ENCODE results near the gene TFB1M.
A peak's percentile ranks its signal among the peaks of the same experiment; 100 is the strongest.

TFB1M gene

GRCh38 chr6:155250701-155251381, 63.4 kb downstream of the TFB1M start:
- Histone ChIP-seq H3K27ac (ENCODE audit: extremely low read depth, low read depth, low read length) (no peak overlapping the region), H3K9me3 (ENCODE audit: control insufficient read depth, insufficient read depth, low read depth, low read length) (no peaks in the 10 kb centered on the region), H3K4me3 (ENCODE audit: low read depth, low read length) (no peak overlapping the region), H3K36me3 (ENCODE audit: control insufficient read depth in 2 of 2, insufficient read depth in 1 of 2, low read length in 2 of 2) (peaks cover 10 to 83% of the 10 kb centered on the region in 2 experiments), H3K4me1 (ENCODE audit: control insufficient read depth, insufficient read depth, low read length) (no peaks in the 10 kb centered on the region)
- TF ChIP-seq ZNF560 (tag by site-specific recombination; IDR thresholded peaks at IDR 0.05; ENCODE audit: borderline replicate concordance): no peak
- TF ChIP-seq ZNF843 (tag by site-specific recombination; IDR thresholded peaks at IDR 0.05): no peak
- TF ChIP-seq ZNF354C (tag by site-specific recombination; IDR thresholded peaks at IDR 0.05; ENCODE audit: borderline replicate concordance, low read depth): no peak
- TF ChIP-seq PBX3 (CRISPR knock-in tag; IDR thresholded peaks at IDR 0.05): no peak
- TF ChIP-seq ZNF768 (tag by site-specific recombination; IDR thresholded peaks at IDR 0.05): no peak
- TF ChIP-seq ZFHX2 (tag by site-specific recombination; conservative IDR thresholded peaks at IDR 0.05): no peak
- no peak for TF ChIP-seq ZNF580 (tag by site-specific recombination; IDR thresholded peaks at IDR 0.05)
- TF ChIP-seq ZBTB21 (tag by site-specific recombination; IDR thresholded peaks at IDR 0.05): no peak
- no peak for TF ChIP-seq ZNF404 (tag by site-specific recombination; IDR thresholded peaks at IDR 0.05)
- TF ChIP-seq ZBTB17 (tag by site-specific recombination; IDR thresholded peaks at IDR 0.05): no peak
- TF ChIP-seq ELK4 (IDR thresholded peaks at IDR 0.05; ENCODE audit: borderline replicate concordance, low read depth, low read length): no peak
- CTCF ChIA-PET: interaction anchor here (0.7 to 2.6 kb wide), 6 partner anchors 16 to 383 kb away, joined by 3 to 12 read pairs (median 4); no protein-coding TSS in a partner anchor
- POLR2A ChIA-PET: interaction anchor here (0.5 kb wide), 1 partner anchor 742 kb away, joined by 3 read pairs; no protein-coding TSS in a partner anchor

- H3K4me1 ChIP-seq (ENCODE audit: control insufficient read depth, insufficient read depth, low read length): no peaks in the 10 kb centered on the region
- H3K9me3 ChIP-seq (ENCODE audit: control insufficient read depth, insufficient read depth, low read depth, low read length): no peaks in the 10 kb centered on the region
- POLR2A ChIA-PET: no interaction called here
- H3K4me3 ChIP-seq (ENCODE audit: low read depth, low read length): no peak overlapping the region
- H3K36me3 ChIP-seq (ENCODE audit: control insufficient read depth in 2 of 2, insufficient read depth in 1 of 2, low read length in 2 of 2): peaks cover 4 to 64% of the 10 kb centered on the region in 2 experiments
- peak; percentile 55; the same call in 1 of the 2 replicates for TF ChIP-seq CTCF (tag by site-specific recombination; IDR thresholded peaks at IDR 0.05)
- TF ChIP-seq ZNF776 (tag by site-specific recombination; IDR thresholded peaks at IDR 0.05; ENCODE audit: borderline replicate concordance): no peak
- peak; percentile 33 for TF ChIP-seq ZNF654 (tag by site-specific recombination; IDR thresholded peaks at IDR 0.05; ENCODE audit: low read depth)
- CTCF ChIA-PET: interaction anchor here (0.5 to 2.5 kb wide), 21 partner anchors 10 to 572 kb away, joined by 3 to 28 read pairs (median 3); no protein-coding TSS in a partner anchor
- H3K27ac ChIP-seq (ENCODE audit: extremely low read depth, low read depth, low read length): no peak overlapping the region
These were observed 66.0 kb downstream of the TFB1M start for GRCh38 chr6:155248008-155249001.
